Keratinocyte (primary cell): ENCODE data around the gene LRRC38.

ENCODE experiments used
- EZH2 ChIP-seq: IDR thresholded peaks from one replicate; pipeline ENCODE4 v1.6.1; 2012; ENCODE audit warnings: inconsistent platforms, mild to moderate bottlenecking, low read length, moderate library complexity
- TF ChIP-seq, protein P1 (sequence below), 3 experiments: IDR thresholded peaks in 1 of 3; conservative IDR thresholded peaks in 1 of 3; optimal IDR thresholded peaks in 1 of 3; 2 replicates in 2 of 3; 3 replicates in 1 of 3; pipeline versions ENCODE3 to v1.5.1; 2011; ENCODE audit warnings: low read length in 3 of 3, mild to moderate bottlenecking in 3 of 3, moderate library complexity in 2 of 3, control low read depth in 1 of 3, inconsistent platforms in 1 of 3; ENCODE audit not compliant: insufficient read depth in 2 of 3; ENCODE audit errors: extremely low read depth in 1 of 3

DNA sequence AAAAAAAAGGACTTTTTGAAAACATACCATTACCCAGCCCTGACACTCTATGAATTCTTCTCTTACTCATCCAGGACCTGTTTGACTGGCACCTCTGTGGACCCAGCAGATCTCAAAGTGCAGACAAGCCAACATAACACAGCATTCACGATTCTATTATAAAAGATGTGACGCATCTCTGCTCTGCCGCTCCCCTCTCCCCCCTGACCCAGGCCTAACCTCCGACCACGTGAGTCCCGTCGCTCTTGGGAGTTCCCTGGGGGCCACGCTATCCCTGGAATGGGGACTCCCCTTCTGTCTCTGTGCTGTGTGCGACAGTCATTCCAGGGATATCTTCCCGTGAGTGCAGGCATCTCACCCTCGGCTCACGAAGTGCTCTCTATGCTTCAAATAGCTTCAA lies 21.1 kb downstream of the LRRC38 start:
- TF ChIP-seq, protein P1, sequence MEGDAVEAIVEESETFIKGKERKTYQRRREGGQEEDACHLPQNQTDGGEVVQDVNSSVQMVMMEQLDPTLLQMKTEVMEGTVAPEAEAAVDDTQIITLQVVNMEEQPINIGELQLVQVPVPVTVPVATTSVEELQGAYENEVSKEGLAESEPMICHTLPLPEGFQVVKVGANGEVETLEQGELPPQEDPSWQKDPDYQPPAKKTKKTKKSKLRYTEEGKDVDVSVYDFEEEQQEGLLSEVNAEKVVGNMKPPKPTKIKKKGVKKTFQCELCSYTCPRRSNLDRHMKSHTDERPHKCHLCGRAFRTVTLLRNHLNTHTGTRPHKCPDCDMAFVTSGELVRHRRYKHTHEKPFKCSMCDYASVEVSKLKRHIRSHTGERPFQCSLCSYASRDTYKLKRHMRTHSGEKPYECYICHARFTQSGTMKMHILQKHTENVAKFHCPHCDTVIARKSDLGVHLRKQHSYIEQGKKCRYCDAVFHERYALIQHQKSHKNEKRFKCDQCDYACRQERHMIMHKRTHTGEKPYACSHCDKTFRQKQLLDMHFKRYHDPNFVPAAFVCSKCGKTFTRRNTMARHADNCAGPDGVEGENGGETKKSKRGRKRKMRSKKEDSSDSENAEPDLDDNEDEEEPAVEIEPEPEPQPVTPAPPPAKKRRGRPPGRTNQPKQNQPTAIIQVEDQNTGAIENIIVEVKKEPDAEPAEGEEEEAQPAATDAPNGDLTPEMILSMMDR (optimal IDR thresholded peaks at IDR 0.05 in 1 of 3, IDR thresholded peaks at IDR 0.05 in 1 of 3, conservative IDR thresholded peaks at IDR 0.05 in 1 of 3; ENCODE audit: extremely low read depth in 1 of 3, insufficient read depth in 2 of 3, low read length in 3 of 3), result no peak
- no peak for TF ChIP-seq EZH2
